ENCODE data around the gene PKNOX2. TPM values are rescaled to one million over a fixed set of nuclear protein-coding genes. Genes with fewer than 3 reads are reported as not detected.

PKNOX2 gene
- total RNA-seq, 1 donor from 2014 or later, result 0.63 TPM

GRCh38 chr11:125171974-125172373 is 7.4 kb downstream of the PKNOX2 start:
- ATAC-seq, result no peak

GRCh38 chr11:125173027-125173426 is 8.5 kb downstream of the PKNOX2 start:
- DNase-seq (ENCODE audit: low spot score) (no peak), ATAC-seq (no peak)

More at GRCh38 chr11:125171974-125172373, 7.4 kb downstream of the PKNOX2 start:
- no peak for DNase-seq (ENCODE audit: low spot score)

GRCh38 chr11:125173556-125173955 is 9.0 kb downstream of the PKNOX2 start:
- ATAC-seq (no peak), DNase-seq (ENCODE audit: low spot score) (no peak)

- ATAC-seq (no peak), DNase-seq (ENCODE audit: low spot score) (no peak)
These were observed 9.5 kb downstream of the PKNOX2 start for GRCh38 chr11:125174057-125174456.

GRCh38 chr11:125174686-125175085 is 10.1 kb downstream of the PKNOX2 start:
- no peak for DNase-seq (ENCODE audit: low spot score)
- no peak for ATAC-seq

GRCh38 chr11:125175166-125175565 is 10.6 kb downstream of the PKNOX2 start:
- ATAC-seq (no peak), DNase-seq (ENCODE audit: low spot score) (no peak)

- ATAC-seq (no peak), DNase-seq (ENCODE audit: low spot score) (no peak)
These were observed 11.5 kb downstream of the PKNOX2 start for GRCh38 chr11:125175896-125176575.

GRCh38 chr11:125176866-125177265 is 12.3 kb downstream of the PKNOX2 start:
- DNase-seq (ENCODE audit: low spot score), result no peak
- no peak for ATAC-seq

GRCh38 chr11:125177543-125177942 is 13.0 kb downstream of the PKNOX2 start:
- ATAC-seq, result no peak
- DNase-seq (ENCODE audit: low spot score), result no peak

GRCh38 chr11:125179346-125179745 is 14.8 kb downstream of the PKNOX2 start:
- ATAC-seq (no peak), DNase-seq (ENCODE audit: low spot score) (no peak)

GRCh38 chr11:125179895-125180294 is 15.3 kb downstream of the PKNOX2 start:
- ATAC-seq, result no peak
- no peak for DNase-seq (ENCODE audit: low spot score)

- DNase-seq (ENCODE audit: low spot score) (no peak), ATAC-seq (no peak)
These were observed 16.1 kb downstream of the PKNOX2 start for GRCh38 chr11:125180413-125181305.

- no peak for DNase-seq (ENCODE audit: low spot score)
- ATAC-seq, result no peak
These were observed 18.0 kb downstream of the PKNOX2 start for GRCh38 chr11:125182573-125182972.

- no peak for DNase-seq (ENCODE audit: low spot score)
- no peak for ATAC-seq
These were observed 19.1 kb downstream of the PKNOX2 start for GRCh38 chr11:125183641-125184040.

GRCh38 chr11:125188021-125188420 is 23.5 kb downstream of the PKNOX2 start:
- no peak for DNase-seq (ENCODE audit: low spot score)
- ATAC-seq, result no peak

GRCh38 chr11:125190566-125190965 is 26.0 kb downstream of the PKNOX2 start:
- no peak for DNase-seq (ENCODE audit: low spot score)
- no peak for ATAC-seq

GRCh38 chr11:125192183-125192582 is 27.6 kb downstream of the PKNOX2 start:
- DNase-seq (ENCODE audit: low spot score) (no peak), ATAC-seq (peak; percentile 37)

- DNase-seq (ENCODE audit: low spot score) (no peak), ATAC-seq (no peak)
These were observed 28.3 kb downstream of the PKNOX2 start for GRCh38 chr11:125192717-125193415.

GRCh38 chr11:125193416-125193726 is 28.8 kb downstream of the PKNOX2 start:
- ATAC-seq (no peak), DNase-seq (ENCODE audit: low spot score) (no peak)

GRCh38 chr11:125193841-125194240 is 29.3 kb downstream of the PKNOX2 start:
- ATAC-seq (no peak), DNase-seq (ENCODE audit: low spot score) (no peak)

GRCh38 chr11:125199915-125200314 is 35.4 kb downstream of the PKNOX2 start:
- DNase-seq (ENCODE audit: low spot score) (no peak), ATAC-seq (no peak)

- no peak for DNase-seq (ENCODE audit: low spot score)
These were observed 35.9 kb downstream of the PKNOX2 start for GRCh38 chr11:125200441-125200840.

More at GRCh38 chr11:125200441-125200840, 35.9 kb downstream of the PKNOX2 start:
- ATAC-seq, result no peak

All from left lobe of liver (tissue), 2 donors.